HG02610 (cell line): ENCODE results near the gene NCAM2.

Experiments used
- ATAC-seq: cut with Tn5 transposase; IDR thresholded peaks from one replicate; pipeline ENCODE4 v1.9.1; 2021; ENCODE audit warnings: mild to moderate bottlenecking, moderate library complexity; ENCODE audit not compliant: unreplicated experiment

NCAM2 gene

GRCh38 chr21:20997636-20998455 lies at the start of gene NCAM2:
TSS of gene NCAM2 (plus strand) at chr21:20998409.
- peak; percentile 50 for ATAC-seq

DNA sequence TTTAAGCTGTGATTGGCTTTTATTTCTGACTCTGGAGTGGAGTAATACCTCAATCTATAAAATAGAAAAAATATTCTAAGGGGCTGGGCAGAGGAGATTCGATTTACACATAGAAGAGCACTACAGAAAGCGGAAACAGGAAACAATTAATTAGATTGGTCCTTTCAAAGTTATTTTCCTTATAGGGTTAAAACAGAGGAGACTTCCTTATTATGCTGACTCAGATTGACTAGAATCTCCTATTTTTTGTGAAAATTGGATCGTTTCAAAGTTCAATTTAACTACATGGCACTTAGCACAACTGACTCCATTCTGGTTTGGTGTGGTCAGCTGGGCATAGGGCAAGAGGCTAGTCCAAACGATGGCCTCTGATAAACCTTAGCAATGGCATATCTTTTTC lies 48.3 kb upstream of the NCAM2 start:
- no peak for ATAC-seq

DNA sequence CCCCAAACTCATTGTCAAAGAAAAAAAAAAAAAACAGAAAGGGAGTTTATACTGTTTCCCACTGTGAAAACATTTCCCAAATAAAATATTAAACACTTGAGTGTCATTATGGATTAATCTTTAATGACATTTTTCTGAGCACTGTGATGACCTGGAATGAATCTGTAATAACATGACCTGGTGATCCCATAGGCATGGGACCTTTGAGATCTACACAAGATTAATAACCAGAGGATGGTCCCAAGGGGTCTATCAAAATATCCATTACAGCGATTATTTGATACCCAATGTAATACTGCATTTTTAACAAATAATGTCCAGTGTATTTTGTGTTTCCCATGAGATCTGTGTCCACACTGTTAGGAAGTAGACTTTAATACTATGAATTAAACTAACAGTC lies 32.4 kb upstream of the NCAM2 start:
- ATAC-seq, result no peak

- no peak for ATAC-seq
Observed at GRCh38 chr21:20968391-20968790, 29.8 kb upstream of the NCAM2 start.

DNA sequence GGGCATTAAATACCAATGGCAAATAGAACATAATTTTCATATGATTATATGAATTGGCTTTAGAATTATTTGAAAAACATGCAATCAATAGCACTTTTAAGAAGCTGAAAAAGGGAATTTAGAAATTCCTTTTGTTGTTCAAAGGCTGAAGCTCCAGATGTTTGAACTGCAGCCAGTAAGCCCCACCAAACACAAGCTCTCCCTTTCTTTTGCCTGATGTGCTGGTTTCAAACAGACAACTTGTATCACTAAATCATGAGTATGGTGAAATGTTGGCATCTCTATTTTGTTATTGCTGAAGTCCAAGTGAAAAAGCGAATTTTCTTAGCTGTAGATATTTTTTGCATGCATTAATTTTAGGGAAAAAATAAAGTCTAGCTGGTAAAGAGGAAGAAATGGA lies 27.5 kb upstream of the NCAM2 start:
- ATAC-seq, result no peak

- ATAC-seq, result peak; percentile 75
Observed at GRCh38 chr21:20971296-20971921, 26.8 kb upstream of the NCAM2 start.

GRCh38 chr21:20994790-20995189 lies 3.4 kb upstream of the NCAM2 start:
- ATAC-seq, result no peak

DNA sequence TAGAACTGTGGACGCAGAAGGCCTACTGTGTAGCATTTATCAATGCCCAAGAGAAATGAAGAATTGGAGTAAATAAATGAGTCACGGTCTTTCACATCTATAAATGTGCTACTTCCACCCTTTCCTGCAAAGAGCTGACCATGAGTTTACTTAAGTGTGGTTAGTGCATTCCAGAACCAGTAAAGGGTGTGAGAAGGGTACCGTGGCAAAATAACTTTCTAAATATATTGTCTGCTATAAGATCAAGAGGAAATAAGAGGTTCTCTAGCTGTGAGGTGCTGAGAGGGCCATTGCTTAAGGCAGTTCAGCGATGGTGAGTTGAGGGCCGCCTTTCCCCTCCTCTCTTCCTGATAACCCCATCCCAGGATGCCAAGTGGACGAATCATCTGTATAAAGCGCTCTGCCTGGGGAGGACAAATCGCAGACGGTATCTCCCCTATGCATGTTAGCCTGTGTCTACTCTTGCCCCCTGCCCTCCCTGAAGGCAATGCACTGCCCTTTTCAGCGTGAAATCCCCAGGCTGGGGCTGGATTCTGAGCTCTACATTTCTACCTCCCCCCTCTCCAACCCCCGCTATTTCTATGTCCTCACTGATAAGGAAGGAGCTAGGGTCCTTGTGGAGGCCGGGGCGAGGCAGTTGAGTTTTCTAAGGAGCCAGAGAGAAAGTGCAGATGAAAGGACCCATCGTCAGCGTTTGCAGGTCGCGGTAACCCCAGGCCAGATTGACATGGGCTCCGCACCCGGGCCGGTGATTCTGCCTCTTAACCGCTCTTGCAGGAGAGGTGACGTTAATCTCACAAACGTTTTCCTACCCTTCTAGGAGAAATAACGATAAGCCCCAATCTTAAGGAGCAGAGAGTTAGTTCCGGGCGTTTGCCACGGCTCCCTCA lies 1.5 kb upstream of the NCAM2 start:
- no peak for ATAC-seq

DNA sequence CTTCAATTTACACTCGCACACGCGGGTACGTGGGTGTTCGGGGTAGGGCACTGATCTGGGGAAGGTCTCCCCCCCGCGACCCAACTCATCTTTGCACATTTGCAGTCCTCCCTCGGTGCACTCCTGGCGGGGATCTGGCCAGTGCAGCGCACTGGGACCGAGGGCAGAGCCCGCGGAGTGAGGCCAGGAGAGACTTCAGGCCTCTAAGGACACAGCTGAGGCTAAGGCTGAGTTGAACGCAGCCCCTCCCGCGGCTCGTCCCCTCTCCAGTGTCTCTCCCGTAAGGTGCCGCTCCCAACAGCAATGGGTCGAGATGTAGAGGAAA lies 936 bp upstream of the NCAM2 start:
- no peak for ATAC-seq

DNA sequence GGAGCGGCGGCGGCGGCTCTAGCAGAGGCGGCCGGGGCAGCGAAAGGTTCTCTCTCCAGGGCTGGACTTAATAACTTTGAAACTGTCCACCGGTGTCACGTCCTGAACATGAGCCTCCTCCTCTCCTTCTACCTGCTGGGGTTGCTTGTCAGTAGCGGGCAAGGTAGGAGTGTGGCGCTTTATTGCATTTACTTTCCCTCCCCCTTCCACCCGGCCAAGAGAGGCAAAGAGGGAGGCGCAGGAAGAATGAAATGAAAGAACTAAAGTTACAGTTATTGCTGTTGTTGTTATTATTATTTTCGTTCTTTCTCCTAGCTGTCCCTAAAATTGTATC lies 214 bp downstream of the NCAM2 start:
- peak; percentile 16 for ATAC-seq

- no peak for ATAC-seq
Observed at GRCh38 chr21:20998886-20999285, 677 bp downstream of the NCAM2 start.

DNA sequence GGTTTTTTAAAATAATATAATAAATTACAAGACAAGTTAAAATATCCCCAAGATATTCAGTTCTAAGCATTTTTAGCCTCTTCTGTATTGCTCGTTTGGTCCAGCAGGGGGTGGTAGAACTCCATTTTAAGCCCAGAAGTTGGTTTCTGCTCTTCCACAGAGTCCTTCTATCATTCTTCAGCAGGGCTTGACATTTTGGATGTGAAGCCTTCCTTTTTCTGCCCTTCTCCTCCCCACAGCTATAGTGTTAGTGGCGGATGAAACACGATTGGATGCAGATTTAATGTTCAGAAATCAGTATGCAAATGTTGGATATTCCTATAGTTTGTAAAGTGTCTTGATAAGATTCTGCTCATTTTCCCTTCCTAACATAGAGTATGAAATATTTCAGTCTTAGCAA lies 1.4 kb downstream of the NCAM2 start:
- ATAC-seq, result no peak

DNA sequence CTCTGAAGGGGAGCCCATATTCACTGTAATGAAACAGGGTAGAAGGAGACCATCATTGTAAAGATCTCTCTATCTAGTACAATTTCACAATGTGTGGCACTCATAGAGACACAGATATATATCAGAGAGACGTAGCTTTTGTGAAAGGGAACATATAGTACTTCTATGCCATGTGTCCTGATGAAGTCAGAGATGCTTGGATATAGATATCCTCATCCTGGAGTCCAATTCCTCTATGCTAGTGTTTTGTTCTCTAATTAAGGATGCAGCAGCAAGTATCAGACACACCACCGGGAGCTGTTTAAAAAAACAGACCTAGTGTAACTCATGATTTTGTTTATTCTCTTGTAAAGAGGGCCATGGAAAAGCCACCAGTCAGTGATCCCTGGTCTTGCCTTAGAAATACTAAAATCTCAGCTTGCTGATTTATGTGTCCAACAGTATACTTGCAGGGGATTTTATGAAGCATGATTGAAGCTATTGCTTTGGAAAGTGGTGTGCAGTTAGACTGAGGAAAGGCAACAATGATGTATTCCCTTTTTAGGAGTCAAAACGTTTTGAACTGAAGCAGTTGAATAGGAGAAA lies 2.5 kb downstream of the NCAM2 start:
- ATAC-seq, result no peak

- ATAC-seq, result no peak
Observed at GRCh38 chr21:21001591-21002100, 3.4 kb downstream of the NCAM2 start.

GRCh38 chr21:21002153-21002552 lies 3.9 kb downstream of the NCAM2 start:
- ATAC-seq, result no peak

- ATAC-seq, result no peak
Observed at GRCh38 chr21:21003701-21004100, 5.5 kb downstream of the NCAM2 start.

DNA sequence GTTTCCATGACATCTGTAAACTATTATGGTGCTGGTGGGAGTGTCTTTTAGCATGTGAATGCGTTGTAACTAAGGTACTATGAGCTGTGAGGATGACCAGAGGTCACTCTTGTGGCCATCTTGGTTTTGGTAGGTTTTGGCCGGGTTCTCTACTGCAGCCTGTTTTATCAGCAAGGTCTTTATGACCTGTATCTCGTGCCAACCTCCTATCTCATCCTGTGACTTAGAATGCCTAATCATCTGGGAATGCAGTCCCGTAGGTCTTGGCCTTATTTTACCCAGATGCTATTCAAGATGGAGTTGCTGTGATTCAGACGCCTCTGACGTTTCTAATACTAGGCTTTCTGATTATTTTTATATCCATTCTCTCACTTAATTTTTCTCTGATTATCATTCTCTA lies 9.4 kb downstream of the NCAM2 start:
- ATAC-seq, result no peak

- ATAC-seq, result no peak
Observed at GRCh38 chr21:21010228-21010627, 12.0 kb downstream of the NCAM2 start.

- no peak for ATAC-seq
Observed at GRCh38 chr21:21010698-21011097, 12.5 kb downstream of the NCAM2 start.

DNA sequence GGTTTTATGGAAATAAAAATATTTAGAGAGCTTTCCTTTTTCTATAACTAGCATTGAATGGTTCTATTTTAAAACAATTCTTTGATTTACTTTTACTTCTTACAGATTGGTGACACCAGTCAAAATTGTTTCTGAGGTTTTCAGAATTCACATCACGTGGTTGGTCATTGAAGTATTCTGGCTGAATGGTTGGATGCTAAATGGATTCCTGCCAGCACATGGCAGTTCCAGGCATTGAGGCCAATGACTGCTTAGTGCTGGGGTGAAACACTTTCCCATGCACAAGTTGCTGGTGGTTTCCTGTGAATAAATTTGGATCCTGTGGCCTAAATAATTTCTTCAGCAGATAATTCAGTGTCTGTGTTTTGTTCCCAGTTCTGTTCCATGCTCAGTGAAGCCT lies 20.6 kb downstream of the NCAM2 start:
- ATAC-seq, result no peak

DNA sequence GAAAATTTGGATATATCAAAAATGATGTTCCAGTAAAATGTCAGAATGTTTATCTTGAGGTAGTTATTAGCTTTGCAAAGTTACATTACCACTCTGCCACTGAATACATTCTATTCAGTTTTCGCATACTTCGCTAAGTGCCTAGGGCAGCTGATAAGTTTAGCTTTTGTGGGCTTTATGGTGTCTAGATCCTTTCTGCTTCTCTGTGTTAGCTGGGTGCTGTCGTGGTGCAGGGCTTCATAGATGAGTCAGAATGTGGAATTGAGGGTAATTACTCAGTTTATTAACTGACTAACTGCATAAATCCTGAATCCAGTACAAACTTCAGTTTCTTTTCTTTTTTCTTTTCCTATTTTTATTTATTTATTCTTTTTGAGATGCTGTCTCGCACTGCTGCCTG lies 21.5 kb downstream of the NCAM2 start:
- no peak for ATAC-seq
